GM12878 (cell line): ENCODE measurements around the gene EEF1AKMT2. TPM values are rescaled to one million over a fixed set of nuclear protein-coding genes. Genes with fewer than 3 reads are reported as not detected.

Experiments
- BCL11A ChIP-seq: IDR thresholded peaks from 2 replicates; pipeline ENCODE4 v1.6.1; 2011; ENCODE audit warnings: low read depth, low read length
- CBX3 ChIP-seq: fragments of 200-600 bp; sonication (generic); IDR thresholded peaks from 2 replicates; pipeline ENCODE4 v1.6.1; 2016; ENCODE audit warnings: low read depth, borderline replicate concordance
- CBX5 ChIP-seq: sonication (generic); IDR thresholded peaks from 2 replicates; pipeline ENCODE4 v1.6.1; 2016; ENCODE audit warnings: low read depth, moderate library complexity, mild to moderate bottlenecking, inconsistent platforms
- DPF2 ChIP-seq: fragments of 450-650 bp; IDR thresholded peaks from 2 replicates; pipeline ENCODE4 v1.6.1; 2017; ENCODE audit warnings: mild to moderate bottlenecking
- EGR1 ChIP-seq, 2 experiments: IDR thresholded peaks; 1 replicate in 1 of 2; 2 replicates in 1 of 2; pipeline ENCODE4 v1.6.1; 2011 to 2012; ENCODE audit warnings: low read depth in 2 of 2, low read length in 2 of 2, borderline replicate concordance in 1 of 2, mild to moderate bottlenecking in 1 of 2, moderate library complexity in 1 of 2
- MYB ChIP-seq: fragments of 150-350 bp; IDR thresholded peaks from 2 replicates; pipeline ENCODE4 v1.6.1; 2014; ENCODE audit warnings: mild to moderate bottlenecking, low read depth, low read length, borderline replicate concordance
- NBN ChIP-seq: fragments of 450-650 bp; IDR thresholded peaks from 2 replicates; pipeline ENCODE4 v1.6.1; 2016
- NFYA ChIP-seq: IDR thresholded peaks from 2 replicates; pipeline ENCODE4 v1.6.1; 2011; ENCODE audit warnings: low read depth, mild to moderate bottlenecking, low read length, improper control_type of control experiment, borderline replicate concordance
- POLR2AphosphoS5 ChIP-seq: IDR thresholded peaks from 2 replicates; pipeline ENCODE4 v1.6.1; 2011; ENCODE audit warnings: mild to moderate bottlenecking, low read length, inconsistent platforms
- RCOR1 ChIP-seq: conservative IDR thresholded peaks from 2 replicates; pipeline ENCODE4 v1.6.1; 2012; ENCODE audit warnings: low read depth, low read length, improper control_type of control experiment
- SMAD1 ChIP-seq: fragments of 450-650 bp; IDR thresholded peaks from 2 replicates; pipeline ENCODE4 v1.6.1; 2018; ENCODE audit warnings: mild to moderate bottlenecking, low read depth; ENCODE audit not compliant: partially characterized antibody
- SREBF2 ChIP-seq: IDR thresholded peaks from 2 replicates; pipeline ENCODE4 v1.6.1; 2012; ENCODE audit warnings: mild to moderate bottlenecking, low read length
- polyA plus RNA-seq, 11 experiments: library from polyadenylated mRNA; depleted of rRNA in 4 of 11; unstranded in 6 of 11; stranded (reverse) in 5 of 11; fragments of >200 nt; fragmentation: Nextera tagmentation in 4 of 11; fragmentation: Illumina TruSeq in 1 of 11; extraction: Ambion mirVana in 4 of 11; extraction: Trizol in 1 of 11; gene quantifications; 1 replicate in 1 of 11; 2 replicates in 10 of 11; pipeline versions ENCODE4 v1.2.1 to v1.2.3, GENCODE V29; 2011 to 2016; ENCODE audit warnings: inconsistent platforms in 2 of 11, missing spikeins in 2 of 11, low read depth in 1 of 11
- total RNA-seq, 4 experiments: library from RNA; depleted of rRNA in 3 of 4; stranded (reverse); fragments of >200 nt in 3 of 4; fragmentation: Illumina TruSeq in 1 of 4; extraction: Trizol in 1 of 4; gene quantifications; 2 replicates each; pipeline versions ENCODE4 v1.2.1 to v1.2.3, GENCODE V29; 2013 to 2021
- TF ChIP-seq, protein P1 (sequence below): fragments of 450-650 bp; IDR thresholded peaks from 2 replicates; pipeline ENCODE4 v1.6.1; 2017; ENCODE audit warnings: low read depth, mild to moderate bottlenecking, moderate library complexity
- TF ChIP-seq, protein P2 (sequence below): fragments of 150-350 bp; IDR thresholded peaks from 2 replicates; pipeline ENCODE4 v1.6.1; 2014; ENCODE audit warnings: mild to moderate bottlenecking, low read depth, low read length
- TF ChIP-seq, protein P3 (sequence below): fragments of 450-650 bp; IDR thresholded peaks from 2 replicates; pipeline ENCODE4 v1.6.1; 2017; ENCODE audit warnings: mild to moderate bottlenecking, low read depth, inconsistent platforms; ENCODE audit not compliant: poor library complexity, severe bottlenecking
- TF ChIP-seq, protein P4 (sequence below): fragments of 450-650 bp; IDR thresholded peaks from 2 replicates; pipeline ENCODE4 v1.6.1; 2016; ENCODE audit warnings: mild to moderate bottlenecking, moderate library complexity, borderline replicate concordance
- TF ChIP-seq, protein P5 (sequence below): fragments of 450-650 bp; IDR thresholded peaks from 2 replicates; pipeline ENCODE4 v1.6.1; 2018; ENCODE audit warnings: borderline replicate concordance, mild to moderate bottlenecking; ENCODE audit not compliant: partially characterized antibody

Gene EEF1AKMT2
- total and polyA plus RNA-seq, 10 of the 15 experiments (the other 5 are each of a cell fraction or from before 2014, with no cell fraction given): 9.1 to 29.3 (median 23.6) TPM

DNA sequence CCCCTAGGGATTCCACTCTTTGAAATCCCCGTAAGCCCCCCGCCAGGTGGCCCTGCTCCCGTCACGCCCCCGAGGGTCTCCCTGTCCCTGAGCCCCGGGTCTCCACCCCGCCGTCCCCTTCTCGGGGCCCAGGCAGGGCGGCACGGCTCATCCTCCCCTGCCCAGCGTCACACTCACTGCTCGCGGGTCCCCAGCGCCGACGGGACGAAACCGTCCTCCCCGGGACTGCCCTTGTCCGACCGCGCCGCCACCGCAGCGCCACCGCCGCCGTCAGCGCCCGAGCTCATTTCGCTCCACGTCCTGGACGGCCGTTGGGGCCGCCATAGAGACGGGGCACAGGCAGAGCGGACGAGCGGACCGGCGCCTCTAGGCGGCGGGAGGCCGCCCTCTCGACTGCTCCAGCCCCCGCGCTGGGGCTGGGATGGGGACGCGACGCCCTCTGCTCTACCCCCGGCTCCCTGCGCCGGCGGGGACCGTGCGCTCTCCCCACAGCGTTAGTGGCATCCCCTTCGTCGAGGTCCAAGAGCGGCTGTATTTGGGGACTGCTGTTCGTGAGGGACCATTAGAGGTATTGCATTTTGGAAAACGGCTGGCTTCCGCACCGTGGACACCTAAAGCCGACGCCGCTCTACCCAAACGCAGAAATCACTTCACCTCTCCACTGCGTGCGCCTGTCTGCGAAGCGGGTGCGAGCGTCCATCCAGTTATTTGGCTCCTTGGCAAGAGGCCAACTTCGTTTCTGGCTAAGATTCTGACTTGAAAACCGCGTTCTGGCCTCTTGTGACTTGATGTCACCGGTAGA, at the start of gene EEF1AKMT2 (continued):
- TF ChIP-seq, protein P1, sequence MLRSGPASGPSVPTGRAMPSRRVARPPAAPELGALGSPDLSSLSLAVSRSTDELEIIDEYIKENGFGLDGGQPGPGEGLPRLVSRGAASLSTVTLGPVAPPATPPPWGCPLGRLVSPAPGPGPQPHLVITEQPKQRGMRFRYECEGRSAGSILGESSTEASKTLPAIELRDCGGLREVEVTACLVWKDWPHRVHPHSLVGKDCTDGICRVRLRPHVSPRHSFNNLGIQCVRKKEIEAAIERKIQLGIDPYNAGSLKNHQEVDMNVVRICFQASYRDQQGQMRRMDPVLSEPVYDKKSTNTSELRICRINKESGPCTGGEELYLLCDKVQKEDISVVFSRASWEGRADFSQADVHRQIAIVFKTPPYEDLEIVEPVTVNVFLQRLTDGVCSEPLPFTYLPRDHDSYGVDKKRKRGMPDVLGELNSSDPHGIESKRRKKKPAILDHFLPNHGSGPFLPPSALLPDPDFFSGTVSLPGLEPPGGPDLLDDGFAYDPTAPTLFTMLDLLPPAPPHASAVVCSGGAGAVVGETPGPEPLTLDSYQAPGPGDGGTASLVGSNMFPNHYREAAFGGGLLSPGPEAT: 0 out of 2 replicates have a peak, but pooled peaks have one; percentile 33
- TF ChIP-seq, protein P2, sequence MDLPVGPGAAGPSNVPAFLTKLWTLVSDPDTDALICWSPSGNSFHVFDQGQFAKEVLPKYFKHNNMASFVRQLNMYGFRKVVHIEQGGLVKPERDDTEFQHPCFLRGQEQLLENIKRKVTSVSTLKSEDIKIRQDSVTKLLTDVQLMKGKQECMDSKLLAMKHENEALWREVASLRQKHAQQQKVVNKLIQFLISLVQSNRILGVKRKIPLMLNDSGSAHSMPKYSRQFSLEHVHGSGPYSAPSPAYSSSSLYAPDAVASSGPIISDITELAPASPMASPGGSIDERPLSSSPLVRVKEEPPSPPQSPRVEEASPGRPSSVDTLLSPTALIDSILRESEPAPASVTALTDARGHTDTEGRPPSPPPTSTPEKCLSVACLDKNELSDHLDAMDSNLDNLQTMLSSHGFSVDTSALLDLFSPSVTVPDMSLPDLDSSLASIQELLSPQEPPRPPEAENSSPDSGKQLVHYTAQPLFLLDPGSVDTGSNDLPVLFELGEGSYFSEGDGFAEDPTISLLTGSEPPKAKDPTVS: no peak; the same call in 1 of the 2 replicates
- TF ChIP-seq SMAD1 (peak; percentile 92), NBN (no peak), CBX5 (no peak; the same call in 1 of the 2 replicates), DPF2 (peak; percentile 73), MYB (peak; percentile 90), NFYA (no peak), BCL11A (no peak), EGR1 (IDR thresholded peaks at IDR 0.05; ENCODE audit: borderline replicate concordance in 1 of 2, low read depth in 2 of 2, low read length in 2 of 2) (peak in 1 of 2 experiments; percentile 97; a peak in 2 of 3 replicates), POLR2AphosphoS5 (peak; percentile 82), RCOR1 (0 out of 2 replicates have a peak, but pooled peaks have one; percentile 72), SREBF2 (no peak), CBX3 (no peak)
- TF ChIP-seq, protein P3, sequence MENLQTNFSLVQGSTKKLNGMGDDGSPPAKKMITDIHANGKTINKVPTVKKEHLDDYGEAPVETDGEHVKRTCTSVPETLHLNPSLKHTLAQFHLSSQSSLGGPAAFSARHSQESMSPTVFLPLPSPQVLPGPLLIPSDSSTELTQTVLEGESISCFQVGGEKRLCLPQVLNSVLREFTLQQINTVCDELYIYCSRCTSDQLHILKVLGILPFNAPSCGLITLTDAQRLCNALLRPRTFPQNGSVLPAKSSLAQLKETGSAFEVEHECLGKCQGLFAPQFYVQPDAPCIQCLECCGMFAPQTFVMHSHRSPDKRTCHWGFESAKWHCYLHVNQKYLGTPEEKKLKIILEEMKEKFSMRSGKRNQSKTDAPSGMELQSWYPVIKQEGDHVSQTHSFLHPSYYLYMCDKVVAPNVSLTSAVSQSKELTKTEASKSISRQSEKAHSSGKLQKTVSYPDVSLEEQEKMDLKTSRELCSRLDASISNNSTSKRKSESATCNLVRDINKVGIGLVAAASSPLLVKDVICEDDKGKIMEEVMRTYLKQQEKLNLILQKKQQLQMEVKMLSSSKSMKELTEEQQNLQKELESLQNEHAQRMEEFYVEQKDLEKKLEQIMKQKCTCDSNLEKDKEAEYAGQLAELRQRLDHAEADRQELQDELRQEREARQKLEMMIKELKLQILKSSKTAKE: no peak
- TF ChIP-seq, protein P4, sequence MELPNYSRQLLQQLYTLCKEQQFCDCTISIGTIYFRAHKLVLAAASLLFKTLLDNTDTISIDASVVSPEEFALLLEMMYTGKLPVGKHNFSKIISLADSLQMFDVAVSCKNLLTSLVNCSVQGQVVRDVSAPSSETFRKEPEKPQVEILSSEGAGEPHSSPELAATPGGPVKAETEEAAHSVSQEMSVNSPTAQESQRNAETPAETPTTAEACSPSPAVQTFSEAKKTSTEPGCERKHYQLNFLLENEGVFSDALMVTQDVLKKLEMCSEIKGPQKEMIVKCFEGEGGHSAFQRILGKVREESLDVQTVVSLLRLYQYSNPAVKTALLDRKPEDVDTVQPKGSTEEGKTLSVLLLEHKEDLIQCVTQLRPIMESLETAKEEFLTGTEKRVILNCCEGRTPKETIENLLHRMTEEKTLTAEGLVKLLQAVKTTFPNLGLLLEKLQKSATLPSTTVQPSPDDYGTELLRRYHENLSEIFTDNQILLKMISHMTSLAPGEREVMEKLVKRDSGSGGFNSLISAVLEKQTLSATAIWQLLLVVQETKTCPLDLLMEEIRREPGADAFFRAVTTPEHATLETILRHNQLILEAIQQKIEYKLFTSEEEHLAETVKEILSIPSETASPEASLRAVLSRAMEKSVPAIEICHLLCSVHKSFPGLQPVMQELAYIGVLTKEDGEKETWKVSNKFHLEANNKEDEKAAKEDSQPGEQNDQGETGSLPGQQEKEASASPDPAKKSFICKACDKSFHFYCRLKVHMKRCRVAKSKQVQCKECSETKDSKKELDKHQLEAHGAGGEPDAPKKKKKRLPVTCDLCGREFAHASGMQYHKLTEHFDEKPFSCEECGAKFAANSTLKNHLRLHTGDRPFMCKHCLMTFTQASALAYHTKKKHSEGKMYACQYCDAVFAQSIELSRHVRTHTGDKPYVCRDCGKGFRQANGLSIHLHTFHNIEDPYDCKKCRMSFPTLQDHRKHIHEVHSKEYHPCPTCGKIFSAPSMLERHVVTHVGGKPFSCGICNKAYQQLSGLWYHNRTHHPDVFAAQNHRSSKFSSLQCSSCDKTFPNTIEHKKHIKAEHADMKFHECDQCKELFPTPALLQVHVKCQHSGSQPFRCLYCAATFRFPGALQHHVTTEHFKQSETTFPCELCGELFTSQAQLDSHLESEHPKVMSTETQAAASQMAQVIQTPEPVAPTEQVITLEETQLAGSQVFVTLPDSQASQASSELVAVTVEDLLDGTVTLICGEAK: no peak
- TF ChIP-seq, protein P5, sequence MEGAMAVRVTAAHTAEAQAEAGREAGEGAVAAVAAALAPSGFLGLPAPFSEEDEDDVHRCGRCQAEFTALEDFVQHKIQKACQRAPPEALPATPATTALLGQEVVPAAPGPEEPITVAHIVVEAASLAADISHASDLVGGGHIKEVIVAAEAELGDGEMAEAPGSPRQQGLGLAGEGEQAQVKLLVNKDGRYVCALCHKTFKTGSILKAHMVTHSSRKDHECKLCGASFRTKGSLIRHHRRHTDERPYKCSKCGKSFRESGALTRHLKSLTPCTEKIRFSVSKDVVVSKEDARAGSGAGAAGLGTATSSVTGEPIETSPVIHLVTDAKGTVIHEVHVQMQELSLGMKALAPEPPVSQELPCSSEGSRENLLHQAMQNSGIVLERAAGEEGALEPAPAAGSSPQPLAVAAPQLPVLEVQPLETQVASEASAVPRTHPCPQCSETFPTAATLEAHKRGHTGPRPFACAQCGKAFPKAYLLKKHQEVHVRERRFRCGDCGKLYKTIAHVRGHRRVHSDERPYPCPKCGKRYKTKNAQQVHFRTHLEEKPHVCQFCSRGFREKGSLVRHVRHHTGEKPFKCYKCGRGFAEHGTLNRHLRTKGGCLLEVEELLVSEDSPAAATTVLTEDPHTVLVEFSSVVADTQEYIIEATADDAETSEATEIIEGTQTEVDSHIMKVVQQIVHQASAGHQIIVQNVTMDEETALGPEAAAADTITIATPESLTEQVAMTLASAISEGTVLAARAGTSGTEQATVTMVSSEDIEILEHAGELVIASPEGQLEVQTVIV: no peak
